A549 (cell line): Measurements from ENCODE around the gene SPACA6. TPM values are rescaled to one million over a fixed set of nuclear protein-coding genes. Genes with fewer than 3 reads are reported as not detected.

ENCODE experiments used
- ATAC-seq, 2 experiments: fragments of 200-7000 bp in 1 of 2; fragments of >200 bp in 1 of 2; cut with Nextera tagmentation in 1 of 2; cut with Tn5 transposase in 1 of 2; 3 replicates each; pipeline versions ENCODE4 v1.8.0 to v1.9.1; 2018 to 2020; ENCODE audit warnings: mild to moderate bottlenecking in 1 of 2, moderate library complexity in 1 of 2
- CTCF ChIA-PET: fragments of 300-600 bp; sonication (Branson Sonifier 250); formaldehyde crosslinking; extraction: SDS; loops from one replicate; lab custom pipeline; 2021; ENCODE audit warnings: antibody characterized with exemption, inconsistent platforms; lab: Yijun Ruan, JAX
- POLR2A ChIA-PET: fragments of 350-600 bp; formaldehyde crosslinking; extraction: SDS; loops from one replicate; lab custom pipeline; 2021; ENCODE audit warnings: antibody characterized with exemption, inconsistent platforms; lab: Yijun Ruan, JAX
- DNase-seq, 2 experiments: peaks; one replicate each; pipeline versions ENCODE4 v3.0.0 to v3.0.0-alpha.2; 2011 to 2016; ENCODE audit warnings: low read depth in 1 of 2, low spot score in 1 of 2
- FAIRE-seq: peaks from 2 replicates; lab custom pipeline; 2011; peaks lifted over from hg19 to GRCh38; lab: Jason Lieb, UNC
- H3K27ac ChIP-seq, 2 experiments: fragments of >200 bp; sonication (Bioruptor Twin); formaldehyde crosslinking; 3 replicates each; pipeline ENCODE4 v1.5.1; 2016 to 2017
- H3K4me1 ChIP-seq: fragments of >200 bp; sonication (Bioruptor Twin); formaldehyde crosslinking; 3 replicates; pipeline ENCODE4 v1.6.1; 2016
- H3K4me2 ChIP-seq: fragments of >200 bp; sonication (Bioruptor Twin); formaldehyde crosslinking; 3 replicates; pipeline ENCODE4 v1.6.1; 2016
- H3K4me3 ChIP-seq: fragments of >200 bp; sonication (Bioruptor Twin); formaldehyde crosslinking; 3 replicates; pipeline ENCODE4 v1.5.1; 2016
- H3K9me3 ChIP-seq: fragments of >200 bp; sonication (Bioruptor Twin); formaldehyde crosslinking; 3 replicates; pipeline ENCODE4 v1.6.1; 2016
- ATOH8 ChIP-seq: fragments of 250-450 bp; sonication (Bioruptor Pico); IDR thresholded peaks from 2 replicates; pipeline ENCODE4 v1.5.0; 2020; ENCODE audit warnings: low read depth, mild to moderate bottlenecking, moderate library complexity
- CBX8 ChIP-seq: fragments of 200-600 bp; sonication (generic); IDR thresholded peaks from 2 replicates; pipeline ENCODE4 v1.6.1; 2016
- CHD2 ChIP-seq: fragments of 150-350 bp; IDR thresholded peaks from 2 replicates; pipeline ENCODE4 v1.6.1; 2014; ENCODE audit warnings: low read length; ENCODE audit not compliant: partially characterized antibody
- CTCF ChIP-seq: fragments of >200 bp; sonication (Bioruptor Twin); formaldehyde crosslinking; IDR thresholded peaks from 3 replicates; pipeline ENCODE4 v1.5.1; 2016
- FOSB ChIP-seq: fragments of 250-450 bp; sonication (Bioruptor Pico); IDR thresholded peaks from 2 replicates; pipeline ENCODE4 v1.5.0; 2020; ENCODE audit warnings: mild to moderate bottlenecking, moderate library complexity
- FOSL2 ChIP-seq, 2 experiments: fragments of 450-650 bp in 1 of 2; fragments of >200 bp in 1 of 2; sonication (Bioruptor Twin) in 1 of 2; formaldehyde crosslinking; IDR thresholded peaks; 2 replicates each; pipeline versions ENCODE4 v1.5.0 to v1.6.1; 2016 to 2020; ENCODE audit warnings: mild to moderate bottlenecking in 1 of 2, moderate library complexity in 1 of 2
- FOXS1 ChIP-seq: fragments of 250-450 bp; sonication (Bioruptor Pico); IDR thresholded peaks from 2 replicates; pipeline ENCODE4 v1.5.0; 2020; ENCODE audit warnings: mild to moderate bottlenecking, moderate library complexity
- GATA3 ChIP-seq: IDR thresholded peaks from 2 replicates; pipeline ENCODE4 v1.6.1; 2012; ENCODE audit warnings: borderline replicate concordance
- HDAC2 ChIP-seq: fragments of 200-600 bp; sonication (generic); IDR thresholded peaks from 2 replicates; pipeline ENCODE4 v1.6.1; 2016
- HEYL ChIP-seq: fragments of 250-450 bp; sonication (Bioruptor Pico); IDR thresholded peaks from 2 replicates; pipeline ENCODE4 v1.8.0; 2021; ENCODE audit warnings: mild to moderate bottlenecking, moderate library complexity
- HOXB5 ChIP-seq: fragments of 250-450 bp; sonication (Bioruptor Pico); IDR thresholded peaks from 2 replicates; pipeline ENCODE4 v1.5.0; 2020; ENCODE audit warnings: mild to moderate bottlenecking, moderate library complexity
- MAFK ChIP-seq: fragments of 450-650 bp; IDR thresholded peaks from 2 replicates; pipeline ENCODE4 v1.6.1; 2014; ENCODE audit not compliant: partially characterized antibody
- MAZ ChIP-seq: fragments of 150-350 bp; IDR thresholded peaks from 2 replicates; pipeline ENCODE4 v1.6.1; 2014; ENCODE audit warnings: antibody characterized with exemption, low read depth, low read length, borderline replicate concordance
- MYC ChIP-seq: IDR thresholded peaks from 2 replicates; pipeline ENCODE4 v1.6.1; 2012; ENCODE audit warnings: mild to moderate bottlenecking, inconsistent platforms, low read length, improper control_type of control experiment, borderline replicate concordance
- PBX3 ChIP-seq: IDR thresholded peaks from 2 replicates; pipeline ENCODE4 v1.6.1; 2012
- REST ChIP-seq: fragments of 200-600 bp; sonication (generic); IDR thresholded peaks from 2 replicates; pipeline ENCODE4 v1.6.1; 2016; ENCODE audit warnings: antibody characterized with exemption, mild to moderate bottlenecking, moderate library complexity
- RFX5 ChIP-seq: fragments of 450-650 bp; IDR thresholded peaks from 2 replicates; pipeline ENCODE4 v1.7.1; 2014; ENCODE audit warnings: antibody characterized with exemption, mild to moderate bottlenecking, moderate library complexity
- USF2 ChIP-seq: fragments of 450-650 bp; IDR thresholded peaks from 2 replicates; pipeline ENCODE4 v1.6.1; 2014; ENCODE audit warnings: antibody characterized with exemption
- ZC3H11A ChIP-seq: fragments of 450-650 bp; IDR thresholded peaks from 2 replicates; pipeline ENCODE4 v1.6.1; 2014; ENCODE audit warnings: antibody characterized with exemption, mild to moderate bottlenecking
- ZFP36 ChIP-seq: fragments of 450-650 bp; IDR thresholded peaks from 2 replicates; pipeline ENCODE4 v1.6.1; 2014; ENCODE audit warnings: borderline replicate concordance; ENCODE audit not compliant: partially characterized antibody
- WGBS: methylation state at CpG from one replicate; pipeline ENCODE4 v1.1.6; 2017; ENCODE audit errors: missing lambda C conversion rate; 5-methylcytosine and 5-hydroxymethylcytosine counted together
- polyA plus RNA-seq, 4 experiments: library from polyadenylated mRNA; depleted of rRNA in 3 of 4; stranded (reverse); fragments of >200 nt; fragmentation: RNase III in 1 of 4; extraction: RNeasy Plus Mini Kit Qiagen cat#74134 plus additional on column Dnase treatment in 1 of 4; gene quantifications; 2 replicates in 3 of 4; 3 replicates in 1 of 4; pipeline ENCODE4 v1.2.3, GENCODE V29; 2011 to 2017

SPACA6 gene
- polyA plus RNA-seq, 2 of the 4 experiments (the other 2 are of a cell fraction): 9.5 to 36.4 TPM

- CTCF ChIA-PET: interaction anchor here (1.2 kb wide), 1 partner anchor 17 kb away, joined by 3 read pairs; no protein-coding TSS in a partner anchor
- no peak for ATAC-seq
- DNase-seq: no peak
Measured at GRCh38 chr19:51729781-51730180, 36.7 kb downstream of the SPACA6 start.

More at GRCh38 chr19:51729781-51730180, 36.7 kb downstream of the SPACA6 start:
- no peak overlapping the region for H3K4me2 ChIP-seq
- no peaks in the 10 kb centered on the region for H3K4me1 ChIP-seq
- FAIRE-seq: no peak
- H3K9me3 ChIP-seq: peaks cover 45% of the 10 kb centered on the region
- H3K27ac ChIP-seq: no peak overlapping the region
- H3K4me3 ChIP-seq: no peak overlapping the region
- TF ChIP-seq FOSL2 (IDR thresholded peaks at IDR 0.05) (no peak), FOSL2 (CRISPR knock-in tag; IDR thresholded peaks at IDR 0.05) (no peak), RFX5 (no peak), PBX3 (no peak), MAFK (no peak), ATOH8 (CRISPR knock-in tag) (no peak), HDAC2 (no peak), CTCF (no peak), ZC3H11A (no peak), ZFP36 (no peak), HEYL (CRISPR knock-in tag) (no peak), GATA3 (no peak), USF2 (no peak), MYC (no peak), FOSB (CRISPR knock-in tag) (no peak), REST (no peak), MAZ (no peak), CHD2 (no peak), CBX8 (no peak), HOXB5 (CRISPR knock-in tag) (no peak), FOXS1 (CRISPR knock-in tag) (no peak)
- POLR2A ChIA-PET: no interaction called here
- 8% methylated on average over 2 of the region's 2 CpGs for WGBS
